ENCODE measurements around the gene SAV1.

GRCh38 chr14:50624447-50624846, 43.7 kb downstream of the SAV1 start:
- TF ChIP-seq, protein P1, sequence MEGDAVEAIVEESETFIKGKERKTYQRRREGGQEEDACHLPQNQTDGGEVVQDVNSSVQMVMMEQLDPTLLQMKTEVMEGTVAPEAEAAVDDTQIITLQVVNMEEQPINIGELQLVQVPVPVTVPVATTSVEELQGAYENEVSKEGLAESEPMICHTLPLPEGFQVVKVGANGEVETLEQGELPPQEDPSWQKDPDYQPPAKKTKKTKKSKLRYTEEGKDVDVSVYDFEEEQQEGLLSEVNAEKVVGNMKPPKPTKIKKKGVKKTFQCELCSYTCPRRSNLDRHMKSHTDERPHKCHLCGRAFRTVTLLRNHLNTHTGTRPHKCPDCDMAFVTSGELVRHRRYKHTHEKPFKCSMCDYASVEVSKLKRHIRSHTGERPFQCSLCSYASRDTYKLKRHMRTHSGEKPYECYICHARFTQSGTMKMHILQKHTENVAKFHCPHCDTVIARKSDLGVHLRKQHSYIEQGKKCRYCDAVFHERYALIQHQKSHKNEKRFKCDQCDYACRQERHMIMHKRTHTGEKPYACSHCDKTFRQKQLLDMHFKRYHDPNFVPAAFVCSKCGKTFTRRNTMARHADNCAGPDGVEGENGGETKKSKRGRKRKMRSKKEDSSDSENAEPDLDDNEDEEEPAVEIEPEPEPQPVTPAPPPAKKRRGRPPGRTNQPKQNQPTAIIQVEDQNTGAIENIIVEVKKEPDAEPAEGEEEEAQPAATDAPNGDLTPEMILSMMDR (IDR thresholded peaks at IDR 0.05; ENCODE audit: insufficient read depth, low read length): no peak
- TF ChIP-seq POLR2AphosphoS5 (IDR thresholded peaks at IDR 0.05; ENCODE audit: low read depth) (no peak), SPI1 (IDR thresholded peaks at IDR 0.05; ENCODE audit: borderline replicate concordance, low read depth) (no peak), REST (IDR thresholded peaks at IDR 0.05; ENCODE audit: insufficient replicate concordance, low read depth) (no peak), GABPA (IDR thresholded peaks at IDR 0.05; ENCODE audit: low read depth) (no peak)
